ENCODE data around the gene STK11IP.

Gene STK11IP

DNA sequence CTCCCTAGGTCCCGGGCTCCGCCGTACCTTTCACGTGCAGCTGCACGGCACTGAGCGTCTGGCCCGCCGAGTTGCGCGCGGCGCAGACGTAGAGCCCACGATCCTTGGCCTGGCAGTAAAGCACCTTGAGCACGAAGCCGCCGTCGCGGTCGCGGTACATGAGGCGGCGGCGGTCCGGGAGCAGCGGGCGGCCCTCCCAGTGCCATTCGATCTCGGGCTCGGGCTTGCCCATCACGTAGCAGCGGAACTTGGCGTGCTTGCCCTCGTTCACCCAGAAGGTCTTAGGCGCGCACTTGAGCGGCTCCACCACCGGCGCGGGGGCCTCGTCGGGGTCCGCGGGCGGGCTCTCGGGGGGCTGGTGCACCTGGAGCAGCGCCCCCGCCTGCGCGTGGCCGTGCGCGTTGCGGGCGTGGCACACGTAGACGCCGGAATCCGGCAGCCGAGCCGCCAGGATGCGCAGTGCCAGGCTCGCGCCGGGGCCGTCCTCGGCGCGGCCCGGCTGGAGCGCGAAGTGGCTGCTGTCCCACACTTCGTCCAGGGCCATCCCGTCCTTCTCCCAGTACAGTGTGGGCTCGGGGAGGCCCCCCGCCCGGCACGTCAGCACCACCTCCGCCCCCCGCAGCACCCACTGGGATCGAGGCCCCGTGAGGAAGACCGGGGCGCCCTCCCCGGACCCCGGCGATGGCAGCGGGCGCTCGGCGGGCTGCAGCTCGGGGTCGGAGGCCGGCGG, 27.3 kb upstream of the STK11IP start:
- no peaks in the 10 kb centered on the region for H3K79me2 ChIP-seq (ENCODE audit: control insufficient read depth, low read length)
- no peak overlapping the region for H3K27ac ChIP-seq (ENCODE audit: low read depth, low read length)
- no peaks in the 10 kb centered on the region for H4K20me1 ChIP-seq (ENCODE audit: control insufficient read depth, insufficient read depth, low read depth, low read length)
- H3K4me2 ChIP-seq (ENCODE audit: low read length) = no peak overlapping the region
- H3K9me2 ChIP-seq (replicated peaks; ENCODE audit: control insufficient read depth, low read length) = no peaks in the 10 kb centered on the region
- H3K4me1 ChIP-seq (ENCODE audit: control insufficient read depth, low read length) = no peaks in the 10 kb centered on the region
- no peaks in the 10 kb centered on the region for H3K36me3 ChIP-seq (ENCODE audit: control insufficient read depth, low read length)
- no peaks in the 10 kb centered on the region for H3K9me3 ChIP-seq (ENCODE audit: control insufficient read depth, insufficient read depth, low read length)
- no peak overlapping the region for H3K4me3 ChIP-seq (ENCODE audit: low read length)
- no peak for TF ChIP-seq EZH2phosphoT487 (IDR thresholded peaks at IDR 0.05; ENCODE audit: borderline replicate concordance, low read length)
- no peak for TF ChIP-seq CTCF (IDR thresholded peaks at IDR 0.05; ENCODE audit: low read depth, low read length, poor library complexity, severe bottlenecking)
- no peaks in the 10 kb centered on the region for H3F3A ChIP-seq (ENCODE audit: control insufficient read depth, insufficient read depth)
- H3K27me3 ChIP-seq (ENCODE audit: control insufficient read depth, low read length) = no peaks in the 10 kb centered on the region; the same call in 1 of the 2 replicates

- H3K27ac ChIP-seq (ENCODE audit: low read depth, low read length) = no peak overlapping the region
- no peaks in the 10 kb centered on the region for H3K4me1 ChIP-seq (ENCODE audit: control insufficient read depth, low read length)
- no peaks in the 10 kb centered on the region for H3K9me2 ChIP-seq (replicated peaks; ENCODE audit: control insufficient read depth, low read length)
- peaks cover under 1% of the 10 kb centered on the region; the same call in 1 of the 2 replicates for H3K27me3 ChIP-seq (ENCODE audit: control insufficient read depth, low read length)
- no peaks in the 10 kb centered on the region for H3K9me3 ChIP-seq (ENCODE audit: control insufficient read depth, insufficient read depth, low read length)
- H3F3A ChIP-seq (ENCODE audit: control insufficient read depth, insufficient read depth) = no peaks in the 10 kb centered on the region
- H3K36me3 ChIP-seq (ENCODE audit: control insufficient read depth, low read length) = no peaks in the 10 kb centered on the region
- H3K79me2 ChIP-seq (ENCODE audit: control insufficient read depth, low read length) = no peaks in the 10 kb centered on the region
- H3K4me3 ChIP-seq (ENCODE audit: low read length) = no peak overlapping the region
- H4K20me1 ChIP-seq (ENCODE audit: control insufficient read depth, insufficient read depth, low read depth, low read length) = no peaks in the 10 kb centered on the region
- no peak for TF ChIP-seq CTCF (IDR thresholded peaks at IDR 0.05; ENCODE audit: low read depth, low read length, poor library complexity, severe bottlenecking)
- TF ChIP-seq EZH2phosphoT487 (IDR thresholded peaks at IDR 0.05; ENCODE audit: borderline replicate concordance, low read length) = no peak
- H3K4me2 ChIP-seq (ENCODE audit: low read length) = no peak overlapping the region
Measured at GRCh38 chr2:219570924-219571310, 26.7 kb upstream of the STK11IP start.

DNA sequence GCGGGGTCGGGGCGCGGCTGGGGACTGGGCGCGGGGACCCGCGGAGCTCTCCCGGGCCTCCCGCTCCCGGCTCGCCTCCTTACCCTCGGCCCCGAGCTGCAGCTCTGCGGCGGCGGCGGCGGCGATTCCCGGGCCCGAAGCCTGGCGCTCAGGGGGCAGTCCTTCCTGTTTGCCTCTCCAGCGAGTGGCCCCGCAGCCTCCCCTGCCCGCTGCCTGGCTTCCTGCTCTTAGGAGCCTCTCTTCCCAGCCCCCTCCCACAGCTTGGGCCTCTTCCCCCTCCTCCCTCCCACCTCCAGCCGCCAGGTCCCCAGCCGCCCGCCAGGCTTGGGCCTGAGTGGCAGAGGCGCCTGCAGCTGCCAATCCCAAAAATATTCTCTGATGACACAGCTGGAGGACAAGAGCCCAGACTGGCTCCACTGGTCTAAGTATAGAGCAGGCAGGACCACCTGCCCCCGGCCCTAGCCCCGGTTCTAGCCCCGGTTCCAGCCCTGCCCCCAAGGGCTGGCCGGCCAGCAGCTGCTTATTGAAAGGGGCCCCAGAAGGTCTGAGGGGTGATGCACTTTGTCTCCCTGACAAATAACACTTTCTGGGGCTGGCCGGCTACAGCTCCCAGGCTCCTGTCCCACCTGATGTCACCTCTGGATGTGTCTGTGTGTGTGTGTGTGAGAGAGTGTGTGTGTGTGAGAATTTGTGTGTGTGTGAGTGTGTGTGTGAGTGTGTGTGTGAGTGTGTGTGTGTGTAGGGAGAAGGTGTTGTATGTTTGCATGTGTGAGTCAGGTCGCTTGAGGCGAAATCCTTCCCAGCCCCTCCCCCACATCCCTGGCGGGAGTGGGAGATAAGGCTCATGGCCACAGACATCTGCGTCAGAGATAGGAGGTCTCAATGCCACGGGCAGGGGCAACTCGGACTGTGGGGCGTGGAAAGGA, 26.1 kb upstream of the STK11IP start, which contains the start of gene OBSL1:
OBSL1 (minus strand) TSS at position 229 of the 926 bp plus-strand sequence. CDS start 307 bp downstream, outside the sequence.
- Histone ChIP-seq H3K4me2 (ENCODE audit: low read length) (no peak within 1 kb of the TSS), H3K4me1 (ENCODE audit: control insufficient read depth, low read length) (no peaks in the 10 kb centered on the region)

More for the DNA sequence above, 26.1 kb upstream of the STK11IP start, which contains the start of gene OBSL1:
- Histone ChIP-seq H3K36me3 (ENCODE audit: control insufficient read depth, low read length) (no peaks in the 10 kb centered on the region), H3K4me3 (ENCODE audit: low read length) (no peak within 1 kb of the TSS), H3K27me3 (ENCODE audit: control insufficient read depth, low read length) (peaks cover 3% of the 10 kb centered on the region; the same call in 1 of the 2 replicates), H3K9me3 (ENCODE audit: control insufficient read depth, insufficient read depth, low read length) (no peaks in the 10 kb centered on the region), H3K27ac (ENCODE audit: low read depth, low read length) (no peak within 1 kb of the TSS), H3F3A (ENCODE audit: control insufficient read depth, insufficient read depth) (no peaks in the 10 kb centered on the region), H3K79me2 (ENCODE audit: control insufficient read depth, low read length) (no peaks in the 10 kb centered on the region), H3K9me2 (replicated peaks; ENCODE audit: control insufficient read depth, low read length) (no peaks in the 10 kb centered on the region), H4K20me1 (ENCODE audit: control insufficient read depth, insufficient read depth, low read depth, low read length) (no peaks in the 10 kb centered on the region)
- no peak for TF ChIP-seq EZH2phosphoT487 (IDR thresholded peaks at IDR 0.05; ENCODE audit: borderline replicate concordance, low read length)
- no peak for TF ChIP-seq CTCF (IDR thresholded peaks at IDR 0.05; ENCODE audit: low read depth, low read length, poor library complexity, severe bottlenecking)
